ENCODE measurements around the gene CADM1. TPM values are rescaled to one million over a fixed set of nuclear protein-coding genes. Genes with fewer than 3 reads are reported as not detected.

The CADM1 gene
- total RNA-seq, 2 donors from 2014 or later: 49.6 to 137 TPM

DNA sequence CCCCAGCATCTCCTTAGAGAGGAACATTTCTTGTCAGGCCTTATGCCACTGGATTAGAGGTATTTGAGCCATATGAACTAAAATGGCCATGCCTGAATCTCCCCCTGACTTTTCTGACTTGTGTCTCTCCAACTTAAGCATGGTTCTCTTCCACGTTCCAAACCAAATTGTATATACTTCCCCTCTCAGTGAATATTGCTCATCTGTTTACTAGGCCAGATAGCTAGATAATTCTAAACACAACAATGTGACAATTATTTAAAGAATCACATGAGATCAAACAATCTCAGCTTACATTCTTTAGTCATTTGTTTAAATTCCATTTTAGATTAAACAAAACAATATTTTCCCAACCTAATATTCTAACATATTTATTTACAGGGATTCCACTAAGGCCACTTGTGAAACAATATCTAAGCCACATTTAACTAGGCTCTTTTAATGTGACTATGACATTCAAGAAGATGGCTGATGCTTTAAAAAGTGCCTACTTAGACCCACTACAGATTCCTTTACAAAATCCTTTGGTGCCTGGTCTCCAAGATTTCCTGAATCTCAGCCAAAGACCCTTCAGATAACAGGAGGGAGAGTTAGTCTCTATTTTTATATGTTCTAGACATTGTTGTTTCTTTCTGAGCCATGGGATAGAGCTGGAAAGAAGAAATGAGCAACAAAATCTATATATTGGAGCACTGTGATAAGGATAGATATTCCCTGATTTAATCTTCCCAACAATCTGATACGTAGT, 105.7 kb downstream of the CADM1 start:
- H3K4me1 ChIP-seq (replicated peaks): no peaks in the 10 kb centered on the region
- intact Hi-C loops (cut with DNase I): no loop called here
- H3K27me3 ChIP-seq (replicated peaks; ENCODE audit: insufficient read depth): no peaks in the 10 kb centered on the region
- H3K36me3 ChIP-seq: no peaks in the 10 kb centered on the region
- H3K4me3 ChIP-seq: no peak overlapping the region
- no peak for TF ChIP-seq POLR2AphosphoS5 (IDR thresholded peaks at IDR 0.05)
- TF ChIP-seq POLR2A (IDR thresholded peaks at IDR 0.05): no peak
- TF ChIP-seq, protein P1, sequence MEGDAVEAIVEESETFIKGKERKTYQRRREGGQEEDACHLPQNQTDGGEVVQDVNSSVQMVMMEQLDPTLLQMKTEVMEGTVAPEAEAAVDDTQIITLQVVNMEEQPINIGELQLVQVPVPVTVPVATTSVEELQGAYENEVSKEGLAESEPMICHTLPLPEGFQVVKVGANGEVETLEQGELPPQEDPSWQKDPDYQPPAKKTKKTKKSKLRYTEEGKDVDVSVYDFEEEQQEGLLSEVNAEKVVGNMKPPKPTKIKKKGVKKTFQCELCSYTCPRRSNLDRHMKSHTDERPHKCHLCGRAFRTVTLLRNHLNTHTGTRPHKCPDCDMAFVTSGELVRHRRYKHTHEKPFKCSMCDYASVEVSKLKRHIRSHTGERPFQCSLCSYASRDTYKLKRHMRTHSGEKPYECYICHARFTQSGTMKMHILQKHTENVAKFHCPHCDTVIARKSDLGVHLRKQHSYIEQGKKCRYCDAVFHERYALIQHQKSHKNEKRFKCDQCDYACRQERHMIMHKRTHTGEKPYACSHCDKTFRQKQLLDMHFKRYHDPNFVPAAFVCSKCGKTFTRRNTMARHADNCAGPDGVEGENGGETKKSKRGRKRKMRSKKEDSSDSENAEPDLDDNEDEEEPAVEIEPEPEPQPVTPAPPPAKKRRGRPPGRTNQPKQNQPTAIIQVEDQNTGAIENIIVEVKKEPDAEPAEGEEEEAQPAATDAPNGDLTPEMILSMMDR (IDR thresholded peaks at IDR 0.05): no peak
- 96% methylated on average over 2 of the region's 2 CpGs for WGBS
- H3K9me3 ChIP-seq: no peaks in the 10 kb centered on the region
- no peak for DNase-seq (ENCODE audit: low spot score)
- no peak overlapping the region for H3K27ac ChIP-seq

- DNase-seq (ENCODE audit: low spot score): no peak
- TF ChIP-seq, protein P1 (IDR thresholded peaks at IDR 0.05): no peak
- no peak for TF ChIP-seq POLR2A (IDR thresholded peaks at IDR 0.05)
- TF ChIP-seq POLR2AphosphoS5 (IDR thresholded peaks at IDR 0.05): no peak
- H3K4me3 ChIP-seq: no peak overlapping the region
- intact Hi-C loops (cut with DNase I): no loop called here
- H3K9me3 ChIP-seq: no peaks in the 10 kb centered on the region
- no peaks in the 10 kb centered on the region for H3K27me3 ChIP-seq (replicated peaks; ENCODE audit: insufficient read depth)
- no peaks in the 10 kb centered on the region for H3K36me3 ChIP-seq
- WGBS: 74% methylated on average over 1 of the region's 1 CpG
- H3K27ac ChIP-seq: no peak overlapping the region
- H3K4me1 ChIP-seq (replicated peaks): no peaks in the 10 kb centered on the region
These were observed 107.7 kb downstream of the CADM1 start for GRCh38 chr11:115396533-115396932.

- no peaks in the 10 kb centered on the region for H3K36me3 ChIP-seq
- no peak overlapping the region for H3K4me3 ChIP-seq
- DNase-seq (ENCODE audit: low spot score): no peak
- no peaks in the 10 kb centered on the region for H3K9me3 ChIP-seq
- TF ChIP-seq POLR2AphosphoS5 (IDR thresholded peaks at IDR 0.05): no peak
- TF ChIP-seq POLR2A (IDR thresholded peaks at IDR 0.05): no peak
- TF ChIP-seq, protein P1 (IDR thresholded peaks at IDR 0.05): no peak
- no peak overlapping the region for H3K27ac ChIP-seq
- H3K4me1 ChIP-seq (replicated peaks): no peaks in the 10 kb centered on the region
- intact Hi-C loops (cut with DNase I): no loop called here
- no peaks in the 10 kb centered on the region for H3K27me3 ChIP-seq (replicated peaks; ENCODE audit: insufficient read depth)
These were observed 110.3 kb downstream of the CADM1 start for GRCh38 chr11:115393950-115394349.

DNA sequence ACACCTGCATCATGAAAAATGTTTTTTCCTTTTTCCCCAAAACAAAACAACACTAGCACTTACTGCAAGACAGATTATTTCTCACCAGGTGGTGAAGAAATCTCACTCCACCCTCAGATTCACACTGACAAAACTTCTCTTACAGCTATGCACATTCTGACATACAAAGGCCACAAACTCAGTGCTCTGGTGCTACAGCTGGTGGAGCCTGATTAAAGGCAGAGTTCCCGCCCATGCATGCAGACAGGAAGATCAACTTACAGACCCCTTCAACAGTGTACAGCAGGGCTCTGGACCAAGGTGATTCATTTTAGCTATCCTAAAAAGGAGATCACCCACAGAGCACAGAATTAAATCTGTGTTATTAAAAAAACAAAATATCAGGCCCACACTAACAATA, 112.6 kb downstream of the CADM1 start:
- H3K9me3 ChIP-seq: no peaks in the 10 kb centered on the region
- DNase-seq (ENCODE audit: low spot score): no peak
- no peaks in the 10 kb centered on the region for H3K4me1 ChIP-seq (replicated peaks)
- no peak for TF ChIP-seq POLR2A (IDR thresholded peaks at IDR 0.05)
- TF ChIP-seq, protein P1 (IDR thresholded peaks at IDR 0.05): no peak
- TF ChIP-seq POLR2AphosphoS5 (IDR thresholded peaks at IDR 0.05): no peak
- H3K4me3 ChIP-seq: no peak overlapping the region
- H3K27ac ChIP-seq: no peak overlapping the region
- H3K27me3 ChIP-seq (replicated peaks; ENCODE audit: insufficient read depth): no peaks in the 10 kb centered on the region
- H3K36me3 ChIP-seq: no peaks in the 10 kb centered on the region
- 65% methylated on average over 1 of the region's 1 CpG for WGBS
- intact Hi-C loops (cut with DNase I): no loop called here

DNA sequence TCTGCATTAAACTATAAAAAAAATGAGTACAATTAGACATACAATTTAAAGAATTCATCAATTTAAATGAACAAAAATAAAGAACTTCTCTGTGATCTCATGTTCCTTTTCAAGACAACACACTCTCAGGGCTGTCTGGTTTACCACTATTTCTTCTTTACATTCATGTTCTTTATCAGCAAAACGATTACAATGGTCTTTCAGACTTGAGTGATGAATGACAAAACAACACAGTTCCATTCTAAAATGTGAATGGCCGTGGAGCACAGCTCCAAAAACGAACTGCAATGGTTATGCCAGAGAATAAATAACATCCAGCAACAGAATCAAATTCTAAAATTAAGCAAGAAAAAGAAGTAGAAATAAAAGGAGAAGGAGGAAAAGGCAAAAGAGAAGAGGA, 113.1 kb downstream of the CADM1 start:
- Histone ChIP-seq H3K4me1 (replicated peaks) (no peaks in the 10 kb centered on the region), H3K27me3 (replicated peaks; ENCODE audit: insufficient read depth) (no peaks in the 10 kb centered on the region), H3K36me3 (no peaks in the 10 kb centered on the region), H3K4me3 (no peak overlapping the region), H3K9me3 (no peaks in the 10 kb centered on the region), H3K27ac (no peak overlapping the region)
- DNase-seq (ENCODE audit: low spot score): no peak
- 56% methylated on average over 3 of the region's 3 CpGs for WGBS
- intact Hi-C loops (cut with DNase I): no loop called here
- TF ChIP-seq POLR2A (IDR thresholded peaks at IDR 0.05) (no peak), POLR2AphosphoS5 (IDR thresholded peaks at IDR 0.05) (no peak)
- TF ChIP-seq, protein P1 (IDR thresholded peaks at IDR 0.05): no peak

All from prostate gland (tissue), 2 donors.